HEK293 (cell line): Measurements from ENCODE around the gene STK39.

Experiments used
- CTCF ChIA-PET: fragments of 350-600 bp; formaldehyde crosslinking; extraction: SDS; loops from one replicate; lab custom pipeline; 2021; ENCODE audit warnings: antibody characterized with exemption; lab: Yijun Ruan, JAX
- POLR2A ChIA-PET: fragments of 300-600 bp; formaldehyde crosslinking; extraction: SDS; loops from one replicate; lab custom pipeline; 2020; ENCODE audit warnings: antibody characterized with exemption, inconsistent platforms; lab: Yijun Ruan, JAX
- H3K27ac ChIP-seq: fragments of 200-500 bp; sonication (Bioruptor generic); 2 replicates; pipeline ENCODE4 v1.5.1; 2014; ENCODE audit warnings: low read depth, low read length, control low read depth, inconsistent platforms; ENCODE audit errors: extremely low read depth
- H3K36me3 ChIP-seq, 2 experiments: fragments of 200-500 bp in 1 of 2; sonication (Bioruptor generic) in 1 of 2; 1 replicate in 1 of 2; 2 replicates in 1 of 2; pipeline ENCODE4 v1.5.1; 2014 to 2017; ENCODE audit warnings: inconsistent platforms in 2 of 2, low read length in 2 of 2; ENCODE audit not compliant: control insufficient read depth in 2 of 2, insufficient read depth in 1 of 2
- H3K4me1 ChIP-seq: fragments of 200-500 bp; sonication (Bioruptor generic); 2 replicates; pipeline ENCODE4 v1.5.1; 2014; ENCODE audit warnings: mild to moderate bottlenecking, low read length, inconsistent platforms; ENCODE audit not compliant: control insufficient read depth, insufficient read depth
- H3K4me3 ChIP-seq: 2 replicates; pipeline ENCODE4 v1.5.1; 2011; ENCODE audit warnings: low read depth, mild to moderate bottlenecking, control low read depth, low read length, moderate library complexity
- H3K9me3 ChIP-seq: fragments of 200-500 bp; sonication (Bioruptor generic); 2 replicates; pipeline ENCODE4 v1.5.1; 2014; ENCODE audit warnings: low read depth, low read length, inconsistent platforms; ENCODE audit not compliant: control insufficient read depth, insufficient read depth
- BCL11A ChIP-seq: fragments of 450-650 bp; formaldehyde crosslinking; IDR thresholded peaks from 2 replicates; pipeline ENCODE4 v1.5.1; 2016; ENCODE audit warnings: low read depth, missing biosample characterization, missing genetic modification characterization
- FEZF1 ChIP-seq: fragments of 450-650 bp; formaldehyde crosslinking; IDR thresholded peaks from 2 replicates; pipeline ENCODE4 v1.5.1; 2016; ENCODE audit warnings: missing biosample characterization, missing genetic modification characterization
- GFI1B ChIP-seq: fragments of 450-650 bp; formaldehyde crosslinking; IDR thresholded peaks from 2 replicates; pipeline ENCODE4 v1.5.1; 2016; ENCODE audit warnings: missing biosample characterization, missing genetic modification characterization
- HIC1 ChIP-seq: fragments of 450-650 bp; formaldehyde crosslinking; IDR thresholded peaks from 2 replicates; pipeline ENCODE4 v1.5.1; 2016; ENCODE audit warnings: missing biosample characterization, missing genetic modification characterization
- MYNN ChIP-seq: fragments of 450-650 bp; formaldehyde crosslinking; IDR thresholded peaks from 2 replicates; pipeline ENCODE4 v1.5.1; 2016; ENCODE audit warnings: missing biosample characterization, missing genetic modification characterization, borderline replicate concordance
- SETDB1 ChIP-seq: IDR thresholded peaks from one replicate; pipeline ENCODE4 v1.6.1; 2017; ENCODE audit warnings: mild to moderate bottlenecking, low read length, moderate library complexity, mixed read lengths; ENCODE audit not compliant: insufficient read length
- YY2 ChIP-seq: fragments of 450-650 bp; formaldehyde crosslinking; IDR thresholded peaks from 2 replicates; pipeline ENCODE4 v1.5.1; 2016; ENCODE audit warnings: missing biosample characterization, missing genetic modification characterization
- ZBTB1 ChIP-seq: fragments of 450-650 bp; formaldehyde crosslinking; IDR thresholded peaks from 2 replicates; pipeline ENCODE4 v1.5.1; 2016; ENCODE audit warnings: missing biosample characterization, missing genetic modification characterization
- ZBTB10 ChIP-seq: fragments of 450-650 bp; formaldehyde crosslinking; IDR thresholded peaks from 2 replicates; pipeline ENCODE4 v1.5.1; 2016; ENCODE audit warnings: missing biosample characterization, missing genetic modification characterization
- ZBTB17 ChIP-seq: fragments of 450-650 bp; formaldehyde crosslinking; IDR thresholded peaks from 2 replicates; pipeline ENCODE4 v1.5.1; 2016; ENCODE audit warnings: missing biosample characterization, missing genetic modification characterization
- ZNF114 ChIP-seq: fragments of 450-650 bp; formaldehyde crosslinking; IDR thresholded peaks from 2 replicates; pipeline ENCODE4 v1.5.0; 2017; ENCODE audit warnings: missing biosample characterization, missing genetic modification characterization
- ZNF140 ChIP-seq: fragments of 450-650 bp; formaldehyde crosslinking; IDR thresholded peaks from 2 replicates; pipeline ENCODE4 v1.5.1; 2016; ENCODE audit warnings: missing biosample characterization, missing genetic modification characterization
- ZNF23 ChIP-seq: fragments of 450-650 bp; formaldehyde crosslinking; IDR thresholded peaks from 2 replicates; pipeline ENCODE4 v1.5.1; 2016; ENCODE audit warnings: missing biosample characterization, missing genetic modification characterization, borderline replicate concordance
- ZNF280C ChIP-seq: fragments of 450-650 bp; formaldehyde crosslinking; IDR thresholded peaks from 2 replicates; pipeline ENCODE4 v1.5.1; 2016; ENCODE audit warnings: missing biosample characterization, missing genetic modification characterization
- ZNF354C ChIP-seq: fragments of 450-650 bp; formaldehyde crosslinking; IDR thresholded peaks from 2 replicates; pipeline ENCODE4 v1.5.1; 2016; ENCODE audit warnings: missing biosample characterization, missing genetic modification characterization, low read depth, borderline replicate concordance
- ZNF521 ChIP-seq: fragments of 450-650 bp; formaldehyde crosslinking; IDR thresholded peaks from 2 replicates; pipeline ENCODE4 v1.5.1; 2017; ENCODE audit warnings: missing biosample characterization, mild to moderate bottlenecking, missing genetic modification characterization
- ZNF549 ChIP-seq: fragments of 450-650 bp; IDR thresholded peaks from 2 replicates; pipeline ENCODE4 v1.5.1; 2018; ENCODE audit warnings: missing biosample characterization, missing genetic modification characterization, mild to moderate bottlenecking, inconsistent platforms, moderate library complexity
- ZNF585B ChIP-seq: fragments of 450-650 bp; formaldehyde crosslinking; IDR thresholded peaks from 2 replicates; pipeline ENCODE4 v1.5.1; 2016; ENCODE audit warnings: missing biosample characterization, missing genetic modification characterization
- ZNF624 ChIP-seq: fragments of 450-650 bp; formaldehyde crosslinking; IDR thresholded peaks from 2 replicates; pipeline ENCODE4 v1.5.1; 2017; ENCODE audit warnings: missing biosample characterization, missing genetic modification characterization
- ZNF76 ChIP-seq: fragments of 450-650 bp; formaldehyde crosslinking; IDR thresholded peaks from 2 replicates; pipeline ENCODE4; 2016; ENCODE audit warnings: low read depth, missing biosample characterization, missing genetic modification characterization, borderline replicate concordance

Gene STK39

GRCh38 chr2:167972746-167973145 is 274.6 kb downstream of the STK39 start:
- Histone ChIP-seq H3K9me3 (no peaks in the 10 kb centered on the region), H3K4me3 (no peak overlapping the region), H3K4me1 (no peaks in the 10 kb centered on the region), H3K27ac (no peak overlapping the region), H3K36me3 (peaks cover 0 to 3% of the 10 kb centered on the region in 2 experiments; a peak in 1 of 3 replicates)
- ChIA-PET POLR2A (no interaction called here), CTCF (interaction anchor here (0.9 kb wide), 1 partner anchor 11 kb away, joined by 4 read pairs; no protein-coding TSS in a partner anchor)
- TF ChIP-seq SETDB1 (peak; percentile 78), ZNF549 (no peak)

GRCh38 chr2:167972020-167972419 is 275.4 kb downstream of the STK39 start:
- no peaks in the 10 kb centered on the region for H3K4me1 ChIP-seq
- TF ChIP-seq ZNF354C (tag by site-specific recombination) (no peak), FEZF1 (tag by site-specific recombination) (no peak)
- H3K4me3 ChIP-seq = no peak overlapping the region
- POLR2A ChIA-PET = no interaction called here
- CTCF ChIA-PET = no interaction called here
- no peaks in the 10 kb centered on the region for H3K9me3 ChIP-seq
- H3K27ac ChIP-seq = no peak overlapping the region
- peaks cover 0 to 3% of the 10 kb centered on the region in 2 experiments; a peak in 1 of 3 replicates for H3K36me3 ChIP-seq

- CTCF ChIA-PET = interaction anchor here (1.1 to 2.2 kb wide), 3 partner anchors 10 to 151 kb away, joined by 3 to 10 read pairs (median 3); no protein-coding TSS in a partner anchor
- H3K9me3 ChIP-seq = no peaks in the 10 kb centered on the region
- H3K36me3 ChIP-seq = peaks cover 0 to 2% of the 10 kb centered on the region in 2 experiments; a peak in 1 of 3 replicates
- POLR2A ChIA-PET = no interaction called here
- no peaks in the 10 kb centered on the region for H3K4me1 ChIP-seq
- no peak overlapping the region for H3K27ac ChIP-seq
- no peak overlapping the region for H3K4me3 ChIP-seq
- TF ChIP-seq ZNF23 (tag by site-specific recombination) (no peak), ZNF140 (no peak), ZNF114 (tag by site-specific recombination) (no peak), YY2 (tag by site-specific recombination) (no peak), ZNF280C (tag by site-specific recombination) (no peak), GFI1B (tag by site-specific recombination) (no peak), ZBTB10 (tag by site-specific recombination) (no peak), BCL11A (tag by site-specific recombination) (no peak), ZBTB1 (tag by site-specific recombination) (no peak), ZNF624 (tag by site-specific recombination) (no peak), ZNF585B (no peak), ZNF76 (no peak), ZBTB17 (tag by site-specific recombination) (no peak), HIC1 (tag by site-specific recombination) (no peak), ZNF521 (no peak), MYNN (tag by site-specific recombination) (no peak)
Measured at GRCh38 chr2:167966937-167967913, 280.2 kb downstream of the STK39 start.
